PC-3 (cell line): ENCODE data around the gene SEMA3A. TPM values are rescaled to one million over a fixed set of nuclear protein-coding genes. Genes with fewer than 3 reads are reported as not detected.
A peak's percentile ranks its signal among the peaks of the same experiment; 100 is the strongest.

ENCODE experiments used
- ATAC-seq: fragments of 200-7000 bp; cut with Tn5 transposase; 2 replicates; pipeline ENCODE4 v1.9.1; 2020; ENCODE audit warnings: mild to moderate bottlenecking, moderate library complexity
- BruUV-seq: library from RNA; stranded (reverse); fragments of 400-500 nt; replicated peaks from 2 replicates; lab custom pipeline; 2021; lab: Mats Ljungman, UMichigan
- CTCF ChIA-PET: fragments of 300-600 bp; sonication (Branson Sonifier 250); formaldehyde crosslinking; loops from one replicate; lab custom pipeline; 2022; ENCODE audit warnings: antibody characterized with exemption; lab: Charles Lee
- POLR2A ChIA-PET: fragments of 300-600 bp; sonication (Branson Sonifier 250); formaldehyde crosslinking; loops from one replicate; lab custom pipeline; 2022; ENCODE audit warnings: antibody characterized with exemption; ENCODE audit not compliant: unreplicated experiment; lab: Charles Lee
- DNase-seq: peaks from one replicate; pipeline ENCODE4 v3.0.0-alpha.2; 2015
- H2AFZ ChIP-seq: fragments of 300-600 bp; sonication (generic); 2 replicates; pipeline ENCODE4 v1.6.0; 2016; ENCODE audit warnings: antibody characterized with exemption, low read length
- H3F3A ChIP-seq: fragments of 300-600 bp; sonication (generic); one replicate; pipeline ENCODE4 v1.6.0; 2017; ENCODE audit warnings: antibody characterized with exemption, low read length, control low read depth, mild to moderate bottlenecking; ENCODE audit not compliant: unreplicated experiment
- H3K27ac ChIP-seq: fragments of 300-600 bp; sonication (generic); 2 replicates; pipeline ENCODE4 v1.5.1; 2016; ENCODE audit warnings: mild to moderate bottlenecking, low read length
- H3K27me3 ChIP-seq: fragments of 300-600 bp; sonication (generic); 2 replicates; pipeline ENCODE4 v1.6.1; 2016; ENCODE audit warnings: low read length, mixed read lengths
- H3K36me3 ChIP-seq: fragments of 300-600 bp; sonication (generic); 2 replicates; pipeline ENCODE4 v1.6.1; 2016; ENCODE audit warnings: low read depth, mixed run types, low read length, mixed read lengths
- H3K4me1 ChIP-seq: fragments of 300-600 bp; sonication (generic); 2 replicates; pipeline ENCODE4 v1.5.1; 2016; ENCODE audit warnings: low read length; ENCODE audit not compliant: insufficient read depth
- H3K4me2 ChIP-seq: fragments of 300-600 bp; sonication (generic); 2 replicates; pipeline ENCODE4 v1.6.0; 2016; ENCODE audit warnings: low read length
- H3K4me3 ChIP-seq: fragments of 300-600 bp; sonication (generic); 2 replicates; pipeline ENCODE4 v1.5.1; 2016; ENCODE audit warnings: mild to moderate bottlenecking, low read length, mixed read lengths
- H3K79me2 ChIP-seq: fragments of 300-600 bp; sonication (generic); 2 replicates; pipeline ENCODE4 v1.6.1; 2017; ENCODE audit warnings: low read length, mixed read lengths
- H3K9ac ChIP-seq: fragments of 300-600 bp; sonication (generic); 2 replicates; pipeline ENCODE4 v1.6.0; 2016; ENCODE audit warnings: mild to moderate bottlenecking, low read length
- H3K9me2 ChIP-seq: fragments of 300-600 bp; sonication (generic); replicated peaks from 2 replicates; pipeline ENCODE4 v1.6.1; 2016; ENCODE audit warnings: mixed run types, low read length, mixed read lengths
- H3K9me3 ChIP-seq: fragments of 300-600 bp; sonication (generic); 2 replicates; pipeline ENCODE4 v1.6.1; 2016; ENCODE audit warnings: low read length, mixed read lengths
- H4K20me1 ChIP-seq: fragments of 300-600 bp; sonication (generic); 2 replicates; pipeline ENCODE4 v1.6.1; 2016; ENCODE audit warnings: low read length, mixed read lengths
- CTCF ChIP-seq: fragments of 300-600 bp; sonication (generic); conservative IDR thresholded peaks from 2 replicates; pipeline ENCODE4 v1.5.1; 2017; ENCODE audit warnings: antibody characterized with exemption, low read depth, mild to moderate bottlenecking, low read length
- EZH2 ChIP-seq: fragments of 300-600 bp; sonication (generic); IDR thresholded peaks from one replicate; pipeline ENCODE4 v1.6.1; 2017; ENCODE audit warnings: antibody characterized with exemption, mild to moderate bottlenecking, low read length; ENCODE audit not compliant: unreplicated experiment
- EZH2phosphoT487 ChIP-seq: fragments of 300-600 bp; sonication (generic); IDR thresholded peaks from 2 replicates; pipeline ENCODE4 v1.6.1; 2018; ENCODE audit warnings: mild to moderate bottlenecking, antibody characterized with exemption, low read length, borderline replicate concordance
- intact Hi-C: fragments of 100-400 bp; cut with micrococcal nuclease; formaldehyde crosslinking; loops from 2 replicates; pipeline ENCODE4 v1.9.0; 2023
- total RNA-seq: library from RNA; depleted of rRNA; stranded (reverse); fragments of >200 nt; gene quantifications from 2 replicates; pipeline ENCODE4 v1.2.3, GENCODE V29; 2014

Gene SEMA3A
- total RNA-seq, 1 experiment from 2014 or later, result 16.9 TPM

- Histone ChIP-seq H3K36me3 (no peaks in the 10 kb centered on the region), H3K27ac (no peak overlapping the region), H4K20me1 (no peaks in the 10 kb centered on the region), H3K27me3 (no peaks in the 10 kb centered on the region), H3K9me3 (no peaks in the 10 kb centered on the region), H3F3A (no peaks in the 10 kb centered on the region), H3K4me2 (peak overlapping the region; percentile 24; the same call in 1 of the 2 replicates), H2AFZ (no peak overlapping the region), H3K9ac (no peak overlapping the region), H3K4me1 (peaks cover 21% of the 10 kb centered on the region), H3K4me3 (no peak overlapping the region), H3K79me2 (no peaks in the 10 kb centered on the region), H3K9me2 (no peaks in the 10 kb centered on the region)
- intact Hi-C loops, result no loop called here
- BruUV-seq, result no TSS peak
- ChIA-PET CTCF (no interaction called here), POLR2A (no interaction called here)
- TF ChIP-seq CTCF, result no peak
- no peak for TF ChIP-seq EZH2
- ATAC-seq (peak; percentile 43; the same call in 1 of the 2 replicates), DNase-seq (peak; percentile 15)
Measured at GRCh38 chr7:84091318-84091717, 103.3 kb downstream of the SEMA3A start.

GRCh38 chr7:84088802-84089201 is 105.8 kb downstream of the SEMA3A start:
- no peak overlapping the region for H2AFZ ChIP-seq
- TF ChIP-seq EZH2 (no peak), EZH2phosphoT487 (no peak), CTCF (no peak)
- no peaks in the 10 kb centered on the region for H3K9me2 ChIP-seq
- CTCF ChIA-PET, result no interaction called here
- no peak for DNase-seq
- no peaks in the 10 kb centered on the region for H3F3A ChIP-seq
- intact Hi-C loops, result no loop called here
- no peaks in the 10 kb centered on the region for H3K9me3 ChIP-seq
- no peak overlapping the region for H3K27ac ChIP-seq
- H3K79me2 ChIP-seq, result no peaks in the 10 kb centered on the region
- H3K36me3 ChIP-seq, result no peaks in the 10 kb centered on the region
- H4K20me1 ChIP-seq, result no peaks in the 10 kb centered on the region
- H3K27me3 ChIP-seq, result no peaks in the 10 kb centered on the region
- no peak overlapping the region for H3K4me2 ChIP-seq
- POLR2A ChIA-PET, result no interaction called here
- BruUV-seq, result no TSS peak
- no peak for ATAC-seq
- H3K4me1 ChIP-seq, result peaks cover 36% of the 10 kb centered on the region
- no peak overlapping the region for H3K4me3 ChIP-seq
- no peak overlapping the region for H3K9ac ChIP-seq

- H3K27ac ChIP-seq, result no peak overlapping the region
Measured at GRCh38 chr7:84085998-84086397, 108.6 kb downstream of the SEMA3A start.

More at GRCh38 chr7:84085998-84086397, 108.6 kb downstream of the SEMA3A start:
- DNase-seq (no peak), ATAC-seq (no peak)
- no peak for TF ChIP-seq CTCF
- TF ChIP-seq EZH2, result no peak
- no peak for TF ChIP-seq EZH2phosphoT487
- Histone ChIP-seq H3K9me3 (no peaks in the 10 kb centered on the region), H3K4me1 (peaks cover 23% of the 10 kb centered on the region), H3F3A (no peaks in the 10 kb centered on the region), H3K36me3 (no peaks in the 10 kb centered on the region), H4K20me1 (no peaks in the 10 kb centered on the region), H3K27me3 (no peaks in the 10 kb centered on the region), H3K4me2 (no peak overlapping the region), H3K9ac (no peak overlapping the region), H3K79me2 (no peaks in the 10 kb centered on the region), H3K9me2 (no peaks in the 10 kb centered on the region), H2AFZ (no peak overlapping the region), H3K4me3 (no peak overlapping the region)
- intact Hi-C loops, result no loop called here
- CTCF ChIA-PET, result no interaction called here
- BruUV-seq, result no TSS peak
- POLR2A ChIA-PET, result no interaction called here
